ENCODE measurements around the gene SKIC3. TPM values are rescaled to one million over a fixed set of nuclear protein-coding genes. Genes with fewer than 3 reads are reported as not detected.

The SKIC3 gene
- total RNA-seq, 4 donors from 2014 or later = 77.0 to 111 (median 91.2) TPM

DNA sequence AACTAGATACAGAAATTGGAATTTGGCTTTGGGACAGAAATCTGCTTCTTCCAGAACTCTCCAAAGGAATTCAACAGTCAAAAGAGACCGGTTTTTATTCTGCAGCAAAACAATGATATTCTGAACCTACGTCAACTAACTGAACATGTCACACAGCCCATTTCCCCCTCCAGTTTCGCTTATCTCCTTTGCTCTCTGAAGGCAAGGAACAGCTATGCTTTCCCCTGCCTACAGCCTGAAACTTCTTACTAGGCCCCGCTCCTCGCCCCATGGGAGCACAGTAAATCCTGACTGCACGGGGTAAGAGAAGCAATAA, 488 bp downstream of the SKIC3 start:
- no peak for TF ChIP-seq POLR2A (IDR thresholded peaks at IDR 0.05)
- TF ChIP-seq, protein P1, sequence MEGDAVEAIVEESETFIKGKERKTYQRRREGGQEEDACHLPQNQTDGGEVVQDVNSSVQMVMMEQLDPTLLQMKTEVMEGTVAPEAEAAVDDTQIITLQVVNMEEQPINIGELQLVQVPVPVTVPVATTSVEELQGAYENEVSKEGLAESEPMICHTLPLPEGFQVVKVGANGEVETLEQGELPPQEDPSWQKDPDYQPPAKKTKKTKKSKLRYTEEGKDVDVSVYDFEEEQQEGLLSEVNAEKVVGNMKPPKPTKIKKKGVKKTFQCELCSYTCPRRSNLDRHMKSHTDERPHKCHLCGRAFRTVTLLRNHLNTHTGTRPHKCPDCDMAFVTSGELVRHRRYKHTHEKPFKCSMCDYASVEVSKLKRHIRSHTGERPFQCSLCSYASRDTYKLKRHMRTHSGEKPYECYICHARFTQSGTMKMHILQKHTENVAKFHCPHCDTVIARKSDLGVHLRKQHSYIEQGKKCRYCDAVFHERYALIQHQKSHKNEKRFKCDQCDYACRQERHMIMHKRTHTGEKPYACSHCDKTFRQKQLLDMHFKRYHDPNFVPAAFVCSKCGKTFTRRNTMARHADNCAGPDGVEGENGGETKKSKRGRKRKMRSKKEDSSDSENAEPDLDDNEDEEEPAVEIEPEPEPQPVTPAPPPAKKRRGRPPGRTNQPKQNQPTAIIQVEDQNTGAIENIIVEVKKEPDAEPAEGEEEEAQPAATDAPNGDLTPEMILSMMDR (IDR thresholded peaks at IDR 0.05) = no peak
- Histone ChIP-seq H3K27ac (peak overlapping the region; percentile 64 to 90 (median 89)), H3K9me3 (no peaks in the 10 kb centered on the region), H3K36me3 (no peaks in the 10 kb centered on the region), H3K4me1 (peaks cover 11 to 12% of the 10 kb centered on the region in 2 donors), H3K27me3 (no peaks in the 10 kb centered on the region), H3K4me3 (replicated peaks in 1 of 3) (peak overlapping the region; percentile 38 to 64 (median 48))
- DNase-seq = no peak
- intact Hi-C loops (cut with DNase I) = no loop called here
- WGBS, 2 donors = 0 to 3% methylated on average over 6 of the region's 6 CpGs

DNA sequence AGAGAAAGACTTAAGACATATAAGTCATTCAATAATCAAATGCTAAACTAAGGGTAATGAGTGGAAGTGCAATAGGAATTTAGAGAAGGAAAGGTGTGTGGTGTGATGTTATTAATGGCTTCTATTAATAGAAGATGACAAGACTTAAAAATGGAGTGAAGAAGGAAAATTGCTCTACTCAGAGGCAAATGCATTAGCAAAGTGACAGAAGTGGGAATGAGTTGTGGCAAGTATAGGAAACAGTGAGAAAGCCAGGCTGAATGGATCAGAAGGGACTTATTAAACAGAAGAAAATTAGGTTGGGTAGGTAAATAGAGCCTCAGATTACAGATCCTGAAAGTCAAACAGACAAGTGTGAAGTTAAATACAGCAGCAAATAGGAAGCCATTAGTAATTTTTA, 5.7 kb downstream of the SKIC3 start:
- peaks cover 0 to 3% of the 10 kb centered on the region in 2 donors for H3K36me3 ChIP-seq
- peaks cover 5% of the 10 kb centered on the region in 2 donors for H3K4me1 ChIP-seq
- no peak overlapping the region for H3K4me3 ChIP-seq (replicated peaks in 1 of 3)
- no peak overlapping the region for H3K27ac ChIP-seq
- H3K27me3 ChIP-seq = no peaks in the 10 kb centered on the region
- intact Hi-C loops (cut with DNase I) = no loop called here
- DNase-seq = no peak
- TF ChIP-seq, protein P1 (IDR thresholded peaks at IDR 0.05) = no peak
- TF ChIP-seq POLR2A (IDR thresholded peaks at IDR 0.05) = no peak
- H3K9me3 ChIP-seq = no peaks in the 10 kb centered on the region

DNA sequence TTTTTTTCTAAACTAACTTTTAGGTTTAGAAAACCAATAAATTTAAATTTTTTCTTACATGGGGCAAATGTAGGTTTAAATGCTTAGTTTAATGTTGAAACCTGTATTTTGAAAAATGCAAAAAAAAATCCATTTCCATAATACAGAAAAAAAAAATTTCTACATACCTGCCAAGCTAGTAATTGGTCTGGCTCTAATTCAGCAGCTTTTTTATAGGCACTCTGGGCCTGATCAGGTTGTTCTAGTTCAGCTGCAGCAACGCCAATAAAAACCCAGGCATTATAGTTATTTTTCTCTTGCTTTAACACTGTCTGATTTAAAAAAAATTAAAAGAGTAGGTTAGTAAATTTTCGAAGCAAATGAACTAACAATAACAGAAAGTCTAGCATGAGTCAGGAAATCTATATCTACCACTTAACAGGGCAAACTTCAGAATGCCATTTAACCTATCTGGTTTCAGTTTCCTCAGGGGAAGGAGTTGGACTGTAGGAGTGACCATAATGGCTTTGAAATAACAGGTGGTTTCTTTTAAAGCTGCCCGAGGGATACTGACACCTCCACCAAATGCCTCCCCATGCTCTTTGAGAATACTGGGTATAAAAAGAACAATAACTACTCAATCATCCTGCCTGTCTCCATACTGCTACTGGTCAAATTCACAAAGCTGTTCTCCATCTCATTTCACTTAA, 11.6 kb downstream of the SKIC3 start:
- intact Hi-C loops (cut with DNase I) = no loop called here
- WGBS, 2 donors = 66 to 73% methylated on average over 3 of the region's 3 CpGs
- no peak for DNase-seq
- H3K36me3 ChIP-seq = peaks cover 8 to 22% of the 10 kb centered on the region in 2 donors
- H3K27me3 ChIP-seq = no peaks in the 10 kb centered on the region
- TF ChIP-seq, protein P1 (IDR thresholded peaks at IDR 0.05) = no peak
- no peak for TF ChIP-seq POLR2A (IDR thresholded peaks at IDR 0.05)
- H3K27ac ChIP-seq = no peak overlapping the region
- H3K4me3 ChIP-seq (replicated peaks in 1 of 3) = no peak overlapping the region
- no peaks in the 10 kb centered on the region for H3K9me3 ChIP-seq
- H3K4me1 ChIP-seq = peaks cover 0 to 8% of the 10 kb centered on the region in 2 donors

DNA sequence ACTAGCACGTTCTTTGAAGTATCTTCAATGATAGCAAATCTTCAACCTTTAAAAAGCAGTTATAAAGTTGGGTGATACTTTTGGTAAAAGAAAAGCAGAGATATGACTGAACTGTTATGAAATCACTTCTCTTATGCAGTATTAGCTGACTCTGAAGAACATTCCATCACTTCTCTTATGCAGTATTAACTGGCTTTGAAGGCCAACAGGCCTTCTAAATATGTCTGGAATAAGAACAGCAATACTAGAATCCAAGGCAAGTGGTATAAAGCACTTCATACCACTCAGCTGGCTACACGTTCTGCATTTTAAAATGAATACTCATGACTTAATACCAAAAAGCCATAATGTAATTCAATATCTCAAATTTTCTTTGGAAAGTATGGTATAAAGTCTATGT, 17.3 kb downstream of the SKIC3 start:
- intact Hi-C loops (cut with DNase I) = no loop called here
- H3K36me3 ChIP-seq = peaks cover 8 to 25% of the 10 kb centered on the region in 2 donors
- WGBS, 2 donors = 88 to 95% methylated on average over 2 of the region's 2 CpGs

DNA sequence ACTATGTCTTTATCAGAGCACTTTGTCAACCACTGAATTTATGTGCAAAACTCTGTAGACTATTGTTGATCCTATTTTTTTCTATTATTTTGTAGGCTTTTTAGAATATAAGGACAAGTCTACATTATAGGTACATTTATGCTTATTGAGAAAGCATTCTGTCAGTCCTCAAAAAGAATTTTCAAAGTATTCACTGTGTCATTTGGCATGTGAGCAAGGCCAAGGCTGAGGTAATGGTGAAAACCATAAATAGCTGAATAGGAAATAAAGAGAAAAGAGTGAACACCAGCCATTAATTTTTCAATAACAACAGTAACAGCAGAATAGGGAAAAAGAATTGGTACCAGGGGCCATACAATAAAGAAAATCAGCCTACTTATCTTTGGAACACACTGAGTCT, 21.0 kb downstream of the SKIC3 start:
- Histone ChIP-seq H3K27ac (no peak overlapping the region), H3K9me3 (no peaks in the 10 kb centered on the region), H3K27me3 (no peaks in the 10 kb centered on the region), H3K4me3 (replicated peaks in 1 of 3) (no peak overlapping the region), H3K4me1 (no peaks in the 10 kb centered on the region), H3K36me3 (peaks cover 3 to 6% of the 10 kb centered on the region in 2 donors)
- intact Hi-C loops (cut with DNase I) = no loop called here
- DNase-seq = no peak
- TF ChIP-seq, protein P1 (IDR thresholded peaks at IDR 0.05) = no peak
- no peak for TF ChIP-seq POLR2A (IDR thresholded peaks at IDR 0.05)

More for the DNA sequence above, 17.3 kb downstream of the SKIC3 start:
- DNase-seq = no peak
- H3K27me3 ChIP-seq = no peaks in the 10 kb centered on the region
- no peak overlapping the region for H3K4me3 ChIP-seq (replicated peaks in 1 of 3)
- TF ChIP-seq, protein P1 (IDR thresholded peaks at IDR 0.05) = no peak
- no peak for TF ChIP-seq POLR2A (IDR thresholded peaks at IDR 0.05)
- H3K9me3 ChIP-seq = no peaks in the 10 kb centered on the region
- no peaks in the 10 kb centered on the region for H3K4me1 ChIP-seq
- H3K27ac ChIP-seq = no peak overlapping the region

All from thyroid gland (tissue), 4 donors.